Activated T-helper 1 cell treated with anti-CD3 and anti-CD28 coated beads, Interleukin-2, amount 50 U/mL, for 16 hours (primary cell): ENCODE results near the gene UBASH3B.
"Not testable (repeated sequence)": the region's sequence is repeated elsewhere in the genome, so short reads cannot be mapped to it uniquely, and the experiment has no call there.

Source experiments
- DNase-seq, 2 donors: peaks; one replicate each; pipeline ENCODE4 v3.0.0-alpha.2; 2020; ENCODE audit warnings: low read depth in 1 of 2, low spot score in 1 of 2

The UBASH3B gene

DNA sequence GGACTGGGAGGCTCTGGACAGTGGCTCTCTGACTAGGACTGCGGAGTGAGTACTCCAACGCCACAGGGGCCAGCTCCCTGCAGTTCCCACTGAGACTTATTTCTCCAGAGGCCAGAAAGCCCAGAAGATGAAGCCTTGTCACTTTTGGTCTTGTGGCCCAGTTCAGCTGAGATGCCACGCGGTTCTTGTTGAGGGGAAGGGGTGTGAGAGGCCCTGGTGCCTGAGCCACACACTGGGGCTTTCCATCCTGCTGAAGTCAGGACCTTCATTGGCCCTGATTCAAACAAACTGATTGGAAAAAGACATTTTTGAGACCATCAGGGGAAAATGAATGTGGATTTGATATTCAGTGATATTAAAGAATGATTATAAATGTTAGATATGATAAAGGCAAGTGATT, 73.6 kb downstream of the UBASH3B start:
- no peak for DNase-seq

GRCh38 chr11:122730694-122731093, 75.2 kb downstream of the UBASH3B start:
- not testable (repeated sequence) for DNase-seq

- no peak for DNase-seq
These were observed 76.0 kb downstream of the UBASH3B start for GRCh38 chr11:122731500-122731913.

- DNase-seq: no peak
These were observed 77.1 kb downstream of the UBASH3B start for GRCh38 chr11:122732342-122733315.

- no peak for DNase-seq
These were observed 77.8 kb downstream of the UBASH3B start for GRCh38 chr11:122733318-122733717.

- no peak for DNase-seq
These were observed 79.5 kb downstream of the UBASH3B start for GRCh38 chr11:122734848-122735496.

DNA sequence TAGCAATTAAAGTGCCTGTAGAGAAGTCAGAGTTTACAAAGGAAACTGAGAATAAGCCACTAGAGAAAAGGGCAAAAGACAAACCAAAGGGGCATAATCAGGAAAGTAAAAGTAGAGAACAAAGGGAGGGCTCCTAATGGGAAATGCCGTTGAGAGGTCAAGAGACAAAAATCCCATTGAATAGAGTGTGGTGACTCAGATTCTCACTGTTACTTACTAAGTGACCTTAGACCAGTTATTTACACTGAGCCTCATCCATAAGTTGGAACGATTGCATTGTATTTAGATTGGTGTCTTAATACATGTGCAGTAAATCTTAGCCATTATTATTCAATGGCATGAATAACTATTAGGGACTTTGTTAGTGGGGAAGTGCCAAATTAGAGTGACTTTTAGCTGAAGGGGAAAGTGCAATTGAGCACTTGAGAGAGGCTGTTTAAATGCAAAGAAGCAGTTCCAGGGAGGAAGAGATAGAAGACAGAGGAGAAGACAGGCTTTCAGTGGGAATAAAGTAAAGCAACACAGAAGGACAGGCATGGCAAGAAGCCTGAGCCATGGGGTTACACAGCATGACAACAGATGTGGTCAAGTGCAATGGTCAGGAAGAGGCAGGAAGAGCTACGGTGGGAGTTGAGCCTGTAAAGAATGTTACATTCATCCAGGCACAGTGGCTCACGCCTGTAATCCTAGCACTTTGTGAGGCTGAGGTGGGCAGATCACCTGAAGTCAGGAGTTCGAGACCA, 82.6 kb downstream of the UBASH3B start:
- no peak for DNase-seq

DNA sequence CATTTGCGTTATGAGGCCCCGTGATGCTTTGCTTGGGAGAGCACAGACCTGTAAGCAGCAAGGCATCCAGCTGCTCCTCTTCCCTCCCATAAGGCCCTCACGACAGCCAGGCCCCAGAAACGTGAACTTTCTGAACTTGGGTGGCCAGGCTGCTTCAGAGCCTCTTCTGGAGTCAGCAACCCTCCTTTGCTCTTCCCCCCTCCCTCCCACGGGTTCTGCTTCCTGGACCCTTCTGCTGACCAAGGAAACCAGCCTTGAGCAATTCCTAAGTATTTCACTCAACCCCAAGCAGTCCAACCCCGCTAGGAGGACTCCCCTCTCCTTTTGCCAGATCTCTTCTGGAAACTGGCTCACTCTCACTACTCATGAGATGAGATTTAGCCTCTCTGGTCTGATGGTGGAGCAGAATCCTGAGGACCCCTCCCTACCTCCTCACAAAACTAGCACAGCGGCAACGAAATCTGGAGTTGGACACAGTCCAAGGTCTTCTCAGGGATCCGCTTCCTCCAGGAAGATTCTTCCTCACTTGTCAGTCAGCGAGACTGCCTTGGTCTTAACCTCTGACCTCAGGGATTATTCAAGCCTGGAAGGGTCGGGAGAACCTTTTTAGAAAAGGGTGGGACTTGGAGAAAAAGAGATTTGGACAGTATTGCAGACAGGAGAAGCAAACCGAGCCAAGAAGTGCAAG, 86.2 kb downstream of the UBASH3B start:
- no peak for DNase-seq

GRCh38 chr11:122742301-122743018, 86.9 kb downstream of the UBASH3B start:
- DNase-seq: no peak

DNA sequence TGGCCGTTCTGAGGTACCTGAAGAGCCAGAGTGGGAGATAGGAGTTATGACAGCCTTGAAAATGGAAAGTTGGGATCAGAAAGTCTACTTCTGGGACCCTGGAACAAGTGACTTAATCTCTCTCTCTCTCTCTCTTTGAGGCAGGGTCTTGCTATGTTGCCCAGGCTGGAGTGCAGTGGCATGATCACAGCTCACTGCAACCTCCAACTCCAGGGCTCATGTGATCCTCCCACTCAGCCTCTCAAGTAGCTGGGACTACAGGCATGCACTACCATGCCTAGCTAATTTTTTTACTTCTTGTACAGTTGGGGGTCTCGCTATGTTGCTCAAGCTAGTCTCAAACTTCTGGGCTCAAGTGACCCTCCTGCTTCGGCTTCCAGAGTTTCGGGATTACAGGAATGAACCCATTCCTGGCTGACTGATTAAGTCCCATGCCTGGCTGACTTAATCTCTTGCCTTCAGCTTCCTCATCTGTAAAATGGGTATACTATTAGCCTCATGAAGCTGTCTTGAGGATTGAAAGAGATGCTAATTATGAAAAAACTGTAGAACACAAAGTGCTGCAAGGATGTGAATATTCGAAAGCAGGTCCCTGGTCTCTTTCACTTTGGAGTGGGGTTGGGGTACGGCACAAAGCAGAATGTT, 87.7 kb downstream of the UBASH3B start:
- DNase-seq: no peak

GRCh38 chr11:122743949-122744348, 88.4 kb downstream of the UBASH3B start:
- peak; percentile 32 to 63 for DNase-seq

GRCh38 chr11:122744357-122744756, 88.8 kb downstream of the UBASH3B start:
- DNase-seq: no peak

DNA sequence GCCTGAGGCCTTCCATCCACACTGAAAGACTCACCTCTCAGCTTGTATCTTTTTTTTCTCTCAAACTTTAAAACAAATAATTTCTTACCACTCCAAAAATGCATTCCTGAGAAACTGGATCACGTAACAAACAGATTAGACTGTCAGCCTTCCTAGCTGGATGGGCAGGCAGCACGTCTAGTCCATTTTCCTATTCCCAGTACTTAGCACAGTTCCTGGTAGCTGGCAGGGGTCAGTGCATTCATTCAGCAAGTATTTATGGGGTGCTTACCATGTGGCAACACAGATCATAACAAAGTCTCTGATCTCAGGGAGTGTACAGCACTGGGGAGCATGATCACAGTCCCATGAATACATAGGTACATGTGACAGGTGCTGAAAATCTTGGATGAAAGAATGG, 89.6 kb downstream of the UBASH3B start:
- no peak for DNase-seq

GRCh38 chr11:122746050-122746478, 90.5 kb downstream of the UBASH3B start:
- peak in 1 of 2 donors; percentile 50 for DNase-seq

- no peak for DNase-seq
These were observed 91.2 kb downstream of the UBASH3B start for GRCh38 chr11:122746611-122747244.

DNA sequence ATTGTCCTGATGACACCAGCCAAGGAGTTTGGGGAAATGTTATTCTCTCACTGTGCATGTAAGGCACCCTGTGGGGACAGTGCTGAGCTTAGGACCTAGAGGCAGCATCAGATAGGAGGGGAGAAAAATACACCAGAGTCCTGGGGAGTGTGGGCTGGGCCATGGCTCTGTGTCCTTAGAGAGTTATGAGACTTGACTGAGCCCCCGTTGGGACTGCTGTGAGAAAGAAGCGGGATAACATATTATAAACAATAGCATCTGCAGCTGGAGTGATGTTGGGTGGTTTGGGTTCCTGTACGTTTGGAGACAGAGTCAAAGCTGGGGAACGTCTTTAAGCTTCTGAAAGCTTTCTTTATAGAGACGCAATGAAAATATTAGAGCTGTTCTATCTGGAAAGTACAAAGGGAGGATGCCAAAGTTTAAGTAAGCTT, 91.8 kb downstream of the UBASH3B start:
- DNase-seq: no peak

GRCh38 chr11:122749005-122749687, 93.6 kb downstream of the UBASH3B start:
- peak in 1 of 2 donors; percentile 44 for DNase-seq

DNA sequence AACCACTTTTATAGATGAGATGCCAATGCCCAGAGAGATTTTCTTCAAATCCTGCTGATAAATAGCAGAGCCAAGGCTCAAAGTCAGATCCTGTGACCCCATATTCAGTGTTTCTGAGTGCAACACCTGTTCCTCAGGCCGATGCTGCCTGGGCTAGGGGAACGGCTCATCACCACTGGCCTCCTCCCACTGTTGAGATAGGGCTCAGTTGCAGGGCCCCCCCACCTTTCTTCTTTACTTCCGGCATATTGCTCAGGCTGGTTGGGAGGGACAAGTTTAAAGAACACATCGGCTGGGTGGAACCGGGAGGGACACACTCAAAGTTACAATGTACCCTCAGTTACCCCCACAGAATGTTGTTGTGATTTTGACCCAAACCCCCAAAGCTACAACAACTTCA, 94.5 kb downstream of the UBASH3B start:
- no peak for DNase-seq
